ENCODE data around the gene FFAR3.

The FFAR3 gene

DNA sequence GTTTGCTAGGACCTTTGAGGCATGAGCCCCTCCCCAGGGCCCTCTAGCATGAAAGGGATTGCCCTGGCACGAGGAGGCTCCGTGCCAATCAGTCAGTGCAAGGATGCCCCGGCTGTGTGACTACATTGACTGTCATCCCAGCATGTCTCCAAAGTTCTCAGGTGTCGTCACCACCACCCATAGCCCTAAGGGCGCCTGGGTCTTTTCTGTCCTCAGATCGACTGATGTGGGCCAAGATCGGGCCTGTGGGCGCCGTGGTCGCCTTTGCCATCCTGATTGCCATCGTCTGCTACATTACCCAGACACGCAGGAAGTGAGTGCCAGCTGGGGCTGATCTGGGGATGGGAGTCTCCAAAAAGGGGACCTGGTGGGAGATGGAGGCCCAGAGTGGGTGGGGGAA, 47.9 kb upstream of the FFAR3 start:
- H3K4me3 ChIP-seq (replicated peaks; ENCODE audit: insufficient read depth, low read length) = no peak overlapping the region
- no peak for TF ChIP-seq GABPA (IDR thresholded peaks at IDR 0.05; ENCODE audit: low read depth)
- TF ChIP-seq SPI1 (IDR thresholded peaks at IDR 0.05; ENCODE audit: borderline replicate concordance, low read depth) = no peak
- no peak for TF ChIP-seq POLR2AphosphoS5 (IDR thresholded peaks at IDR 0.05; ENCODE audit: low read depth)
- TF ChIP-seq, protein P1, sequence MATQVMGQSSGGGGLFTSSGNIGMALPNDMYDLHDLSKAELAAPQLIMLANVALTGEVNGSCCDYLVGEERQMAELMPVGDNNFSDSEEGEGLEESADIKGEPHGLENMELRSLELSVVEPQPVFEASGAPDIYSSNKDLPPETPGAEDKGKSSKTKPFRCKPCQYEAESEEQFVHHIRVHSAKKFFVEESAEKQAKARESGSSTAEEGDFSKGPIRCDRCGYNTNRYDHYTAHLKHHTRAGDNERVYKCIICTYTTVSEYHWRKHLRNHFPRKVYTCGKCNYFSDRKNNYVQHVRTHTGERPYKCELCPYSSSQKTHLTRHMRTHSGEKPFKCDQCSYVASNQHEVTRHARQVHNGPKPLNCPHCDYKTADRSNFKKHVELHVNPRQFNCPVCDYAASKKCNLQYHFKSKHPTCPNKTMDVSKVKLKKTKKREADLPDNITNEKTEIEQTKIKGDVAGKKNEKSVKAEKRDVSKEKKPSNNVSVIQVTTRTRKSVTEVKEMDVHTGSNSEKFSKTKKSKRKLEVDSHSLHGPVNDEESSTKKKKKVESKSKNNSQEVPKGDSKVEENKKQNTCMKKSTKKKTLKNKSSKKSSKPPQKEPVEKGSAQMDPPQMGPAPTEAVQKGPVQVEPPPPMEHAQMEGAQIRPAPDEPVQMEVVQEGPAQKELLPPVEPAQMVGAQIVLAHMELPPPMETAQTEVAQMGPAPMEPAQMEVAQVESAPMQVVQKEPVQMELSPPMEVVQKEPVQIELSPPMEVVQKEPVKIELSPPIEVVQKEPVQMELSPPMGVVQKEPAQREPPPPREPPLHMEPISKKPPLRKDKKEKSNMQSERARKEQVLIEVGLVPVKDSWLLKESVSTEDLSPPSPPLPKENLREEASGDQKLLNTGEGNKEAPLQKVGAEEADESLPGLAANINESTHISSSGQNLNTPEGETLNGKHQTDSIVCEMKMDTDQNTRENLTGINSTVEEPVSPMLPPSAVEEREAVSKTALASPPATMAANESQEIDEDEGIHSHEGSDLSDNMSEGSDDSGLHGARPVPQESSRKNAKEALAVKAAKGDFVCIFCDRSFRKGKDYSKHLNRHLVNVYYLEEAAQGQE (IDR thresholded peaks at IDR 0.05; ENCODE audit: insufficient replicate concordance, low read depth) = no peak
- TF ChIP-seq, protein P2, sequence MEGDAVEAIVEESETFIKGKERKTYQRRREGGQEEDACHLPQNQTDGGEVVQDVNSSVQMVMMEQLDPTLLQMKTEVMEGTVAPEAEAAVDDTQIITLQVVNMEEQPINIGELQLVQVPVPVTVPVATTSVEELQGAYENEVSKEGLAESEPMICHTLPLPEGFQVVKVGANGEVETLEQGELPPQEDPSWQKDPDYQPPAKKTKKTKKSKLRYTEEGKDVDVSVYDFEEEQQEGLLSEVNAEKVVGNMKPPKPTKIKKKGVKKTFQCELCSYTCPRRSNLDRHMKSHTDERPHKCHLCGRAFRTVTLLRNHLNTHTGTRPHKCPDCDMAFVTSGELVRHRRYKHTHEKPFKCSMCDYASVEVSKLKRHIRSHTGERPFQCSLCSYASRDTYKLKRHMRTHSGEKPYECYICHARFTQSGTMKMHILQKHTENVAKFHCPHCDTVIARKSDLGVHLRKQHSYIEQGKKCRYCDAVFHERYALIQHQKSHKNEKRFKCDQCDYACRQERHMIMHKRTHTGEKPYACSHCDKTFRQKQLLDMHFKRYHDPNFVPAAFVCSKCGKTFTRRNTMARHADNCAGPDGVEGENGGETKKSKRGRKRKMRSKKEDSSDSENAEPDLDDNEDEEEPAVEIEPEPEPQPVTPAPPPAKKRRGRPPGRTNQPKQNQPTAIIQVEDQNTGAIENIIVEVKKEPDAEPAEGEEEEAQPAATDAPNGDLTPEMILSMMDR (IDR thresholded peaks at IDR 0.05; ENCODE audit: insufficient read depth, low read length) = no peak
- H3K27ac ChIP-seq (replicated peaks) = no peak overlapping the region
- no peak for DNase-seq (ENCODE audit: low read depth in 1 of 2, low spot score in 1 of 2)
- H3K27me3 ChIP-seq (ENCODE audit: insufficient read depth, poor library complexity, severe bottlenecking) = no peaks in the 10 kb centered on the region

DNA sequence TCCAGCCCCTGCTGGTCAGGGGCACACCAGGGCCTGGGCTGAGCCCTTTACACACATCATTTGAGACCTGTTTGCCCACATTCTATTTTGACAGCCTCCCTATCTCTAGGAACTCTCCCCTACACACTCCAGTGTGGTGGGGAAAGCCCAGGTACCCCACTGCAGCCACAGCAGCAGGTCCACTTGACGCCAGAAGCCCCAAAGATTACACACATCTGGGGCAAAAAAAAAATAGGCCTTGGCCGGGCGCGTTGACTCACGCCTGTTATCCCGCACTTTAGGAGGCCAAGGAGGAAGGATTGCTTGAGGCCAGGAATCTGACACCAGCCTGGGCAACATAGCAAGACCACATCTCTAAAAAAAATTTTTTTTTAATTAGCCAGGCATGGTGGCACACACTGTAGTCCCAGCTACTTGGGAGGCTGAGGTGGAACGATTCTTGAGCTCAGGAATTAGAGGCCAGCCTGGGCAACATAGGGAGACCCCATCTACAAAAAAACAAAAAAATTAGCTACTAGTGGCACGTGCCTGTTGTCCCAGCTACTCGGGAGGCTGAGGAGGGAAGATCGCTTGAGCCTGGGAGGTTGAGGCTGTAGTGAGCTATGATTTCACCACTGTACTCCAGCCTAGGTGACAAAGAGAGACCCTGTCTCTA, 47.3 kb upstream of the FFAR3 start:
- DNase-seq (ENCODE audit: low read depth in 1 of 2, low spot score in 1 of 2) = no peak
- TF ChIP-seq, protein P2 (IDR thresholded peaks at IDR 0.05; ENCODE audit: insufficient read depth, low read length) = no peak
- Histone ChIP-seq H3K27ac (replicated peaks) (no peak overlapping the region), H3K27me3 (ENCODE audit: insufficient read depth, poor library complexity, severe bottlenecking) (no peaks in the 10 kb centered on the region), H3K4me3 (replicated peaks; ENCODE audit: insufficient read depth, low read length) (no peak overlapping the region)

DNA sequence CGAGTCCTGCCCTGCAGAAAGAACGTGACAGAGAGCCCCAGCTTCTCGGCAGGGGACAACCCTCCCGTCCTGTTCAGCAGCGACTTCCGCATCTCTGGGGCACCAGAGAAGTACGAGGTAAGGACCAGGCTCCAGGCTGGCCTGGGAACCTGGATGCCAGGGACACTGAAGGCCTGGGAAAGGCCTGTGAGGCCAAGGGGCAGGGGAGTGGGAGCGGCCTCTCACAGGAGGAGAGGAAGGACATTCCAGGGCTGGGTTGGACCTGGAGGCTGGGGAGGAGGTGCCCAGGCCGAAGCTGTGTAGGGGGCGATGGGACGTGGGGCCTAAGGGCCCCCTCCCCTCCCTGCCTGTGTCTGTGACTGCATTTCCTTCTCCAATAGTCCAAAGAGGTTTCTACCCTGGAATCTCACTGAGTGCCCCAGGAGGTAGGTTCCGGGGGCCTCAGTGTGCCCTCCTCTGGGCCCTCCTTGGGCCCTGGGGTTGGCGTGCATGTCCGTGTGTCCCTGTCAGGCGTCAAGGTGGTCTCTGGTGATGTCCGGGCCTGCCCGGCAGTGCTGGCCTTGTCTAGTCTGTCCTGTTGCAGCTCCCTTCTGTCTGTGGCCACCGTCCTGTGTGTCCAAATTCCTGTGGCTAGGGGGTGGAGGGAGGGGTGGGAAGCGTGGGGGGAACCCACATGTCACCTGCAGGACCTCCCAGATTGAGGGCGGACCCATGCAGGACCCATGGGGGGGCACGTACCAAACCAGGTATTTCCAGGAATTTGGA, 46.2 kb upstream of the FFAR3 start:
- Histone ChIP-seq H3K27ac (replicated peaks) (no peak overlapping the region), H3K4me3 (replicated peaks; ENCODE audit: insufficient read depth, low read length) (no peak overlapping the region), H3K27me3 (ENCODE audit: insufficient read depth, poor library complexity, severe bottlenecking) (no peaks in the 10 kb centered on the region)
- TF ChIP-seq SPI1 (IDR thresholded peaks at IDR 0.05; ENCODE audit: borderline replicate concordance, low read depth) (no peak), POLR2AphosphoS5 (IDR thresholded peaks at IDR 0.05; ENCODE audit: low read depth) (no peak), GABPA (IDR thresholded peaks at IDR 0.05; ENCODE audit: low read depth) (no peak)
- TF ChIP-seq, protein P1 (IDR thresholded peaks at IDR 0.05; ENCODE audit: insufficient replicate concordance, low read depth) = no peak
- TF ChIP-seq, protein P2 (IDR thresholded peaks at IDR 0.05; ENCODE audit: insufficient read depth, low read length) = no peak
- no peak for DNase-seq (ENCODE audit: low read depth in 1 of 2, low spot score in 1 of 2)
